IMR-90 (cell line): ENCODE data around the gene BRAF.

Experiments
- MXI1 ChIP-seq: IDR thresholded peaks from 2 replicates; pipeline ENCODE4 v1.6.1; 2012; ENCODE audit warnings: low read depth, mild to moderate bottlenecking, low read length, moderate library complexity, borderline replicate concordance
- RFX5 ChIP-seq: IDR thresholded peaks from 2 replicates; pipeline ENCODE4 v1.8.0; 2012; ENCODE audit warnings: low read depth, mild to moderate bottlenecking, low read length, moderate library complexity

- no peak for TF ChIP-seq MXI1
- TF ChIP-seq RFX5 = no peak
Measured at GRCh38 chr7:140841166-140841715, 83.5 kb downstream of the BRAF start.
